Measurements from ENCODE around the gene UVRAG.

DNA sequence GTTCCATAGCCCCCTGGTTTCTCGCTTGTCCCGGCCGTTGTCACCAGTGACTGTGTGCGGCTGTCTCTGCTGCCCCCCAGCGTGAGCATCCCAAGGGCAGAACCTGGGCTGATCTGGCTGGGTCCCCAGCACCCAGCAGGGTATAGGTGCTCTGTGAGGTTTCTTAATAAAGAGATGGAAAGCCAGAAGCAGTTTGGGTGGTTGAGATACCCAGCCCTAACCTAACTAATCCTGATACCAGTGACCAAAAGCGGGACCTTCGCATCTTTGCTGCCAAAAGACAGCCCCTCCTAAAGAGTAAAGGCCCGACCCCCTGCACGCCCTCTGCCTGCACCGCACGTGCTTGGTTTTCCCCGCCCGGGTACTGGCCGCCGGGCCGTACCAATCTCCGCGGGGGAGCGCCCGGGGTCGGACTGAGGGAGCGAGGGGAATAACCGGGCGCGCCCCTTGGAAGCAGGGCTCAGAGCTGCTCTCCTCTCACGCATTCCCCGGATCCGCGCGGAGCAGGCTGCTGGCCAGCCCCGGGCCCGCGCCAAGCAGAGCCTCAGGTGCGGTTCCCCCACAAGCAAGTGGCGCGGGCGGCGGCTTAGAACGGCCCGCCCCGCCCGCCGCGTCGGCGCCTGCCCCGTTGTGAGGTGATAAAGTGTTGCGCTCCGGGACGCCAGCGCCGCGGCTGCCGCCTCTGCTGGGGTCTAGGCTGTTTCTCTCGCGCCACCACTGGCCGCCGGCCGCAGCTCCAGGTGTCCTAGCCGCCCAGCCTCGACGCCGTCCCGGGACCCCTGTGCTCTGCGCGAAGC, 46.7 kb upstream of the UVRAG start, which contains the start of gene DGAT2:
- TF ChIP-seq, protein P1, sequence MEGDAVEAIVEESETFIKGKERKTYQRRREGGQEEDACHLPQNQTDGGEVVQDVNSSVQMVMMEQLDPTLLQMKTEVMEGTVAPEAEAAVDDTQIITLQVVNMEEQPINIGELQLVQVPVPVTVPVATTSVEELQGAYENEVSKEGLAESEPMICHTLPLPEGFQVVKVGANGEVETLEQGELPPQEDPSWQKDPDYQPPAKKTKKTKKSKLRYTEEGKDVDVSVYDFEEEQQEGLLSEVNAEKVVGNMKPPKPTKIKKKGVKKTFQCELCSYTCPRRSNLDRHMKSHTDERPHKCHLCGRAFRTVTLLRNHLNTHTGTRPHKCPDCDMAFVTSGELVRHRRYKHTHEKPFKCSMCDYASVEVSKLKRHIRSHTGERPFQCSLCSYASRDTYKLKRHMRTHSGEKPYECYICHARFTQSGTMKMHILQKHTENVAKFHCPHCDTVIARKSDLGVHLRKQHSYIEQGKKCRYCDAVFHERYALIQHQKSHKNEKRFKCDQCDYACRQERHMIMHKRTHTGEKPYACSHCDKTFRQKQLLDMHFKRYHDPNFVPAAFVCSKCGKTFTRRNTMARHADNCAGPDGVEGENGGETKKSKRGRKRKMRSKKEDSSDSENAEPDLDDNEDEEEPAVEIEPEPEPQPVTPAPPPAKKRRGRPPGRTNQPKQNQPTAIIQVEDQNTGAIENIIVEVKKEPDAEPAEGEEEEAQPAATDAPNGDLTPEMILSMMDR (IDR thresholded peaks at IDR 0.05; ENCODE audit: low read depth, low read length) = peak; percentile 68
- no peak for TF ChIP-seq EZH2phosphoT487 (IDR thresholded peaks at IDR 0.05; ENCODE audit: low read depth)

Measured in OCI-LY3 (cell line).